CD4-positive, alpha-beta T cell treated with Interleukin-15 for 4 hours (primary cell): ENCODE data around the gene TMEM176B.

ENCODE experiments used
- DNase-seq: peaks from one replicate; pipeline ENCODE4 v3.0.0-alpha.2; 2020; ENCODE audit warnings: low spot score

Gene TMEM176B

DNA sequence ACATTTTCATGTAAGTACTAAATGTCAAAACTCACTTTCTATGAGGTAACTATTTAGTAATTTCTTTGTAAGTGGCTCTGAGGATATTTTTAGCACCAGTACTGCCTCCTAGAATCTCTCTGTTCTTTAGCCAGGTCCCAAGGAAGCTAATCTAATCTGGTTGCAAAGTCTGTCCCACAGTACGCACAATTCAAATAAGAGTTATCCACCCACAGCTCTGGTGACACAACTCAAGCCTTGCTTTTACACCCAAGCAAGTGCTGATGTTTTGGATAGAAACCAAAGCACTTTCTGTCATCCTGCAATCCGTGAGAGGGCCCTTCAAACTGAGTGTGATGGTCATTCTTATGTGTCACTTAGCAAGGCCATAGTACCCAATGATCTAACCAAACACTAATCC is 48.5 kb downstream of the TMEM176B start:
- DNase-seq, result no peak

GRCh38 chr7:150748376-150748775 is 51.8 kb downstream of the TMEM176B start:
- DNase-seq, result no peak

DNA sequence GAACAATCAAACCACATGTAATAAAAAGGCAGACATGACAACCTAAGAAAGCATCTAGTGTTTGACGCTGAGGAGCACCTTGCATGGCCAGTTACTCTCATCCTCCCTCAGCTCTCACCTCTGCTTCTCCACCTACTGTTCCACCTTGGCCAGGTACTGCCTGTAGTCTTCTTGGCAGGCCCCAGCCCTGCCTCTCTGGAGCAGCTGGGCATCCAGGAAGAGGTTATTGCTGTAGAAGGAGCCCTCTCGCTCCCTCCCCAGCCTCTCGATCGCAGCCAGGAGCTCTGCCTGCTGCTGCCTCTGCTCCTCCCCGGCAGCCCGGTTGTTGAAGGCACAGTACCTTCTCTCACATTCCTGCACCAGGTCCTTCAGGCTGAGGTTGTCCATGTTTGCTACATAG is 53.2 kb downstream of the TMEM176B start:
- no peak for DNase-seq

DNA sequence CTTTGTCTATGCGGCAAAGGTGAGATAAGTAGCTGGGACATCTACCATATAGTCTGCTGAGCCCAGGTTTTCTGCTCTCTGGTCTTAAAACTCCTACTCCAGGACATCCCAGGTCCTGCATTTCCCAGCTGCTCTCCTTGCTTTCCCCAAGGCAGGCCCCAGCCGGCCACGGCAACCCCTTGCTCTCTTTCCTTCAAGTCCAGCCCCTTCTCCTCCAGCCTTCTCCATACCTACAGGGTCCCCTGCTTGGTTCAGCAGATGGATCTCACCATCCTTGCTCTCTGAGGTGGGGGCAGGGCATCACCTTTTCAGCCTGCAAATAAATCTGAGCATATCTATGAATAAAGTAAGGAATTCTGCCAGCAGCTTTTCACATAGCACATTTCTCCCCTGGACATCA is 54.3 kb downstream of the TMEM176B start:
- DNase-seq, result no peak

DNA sequence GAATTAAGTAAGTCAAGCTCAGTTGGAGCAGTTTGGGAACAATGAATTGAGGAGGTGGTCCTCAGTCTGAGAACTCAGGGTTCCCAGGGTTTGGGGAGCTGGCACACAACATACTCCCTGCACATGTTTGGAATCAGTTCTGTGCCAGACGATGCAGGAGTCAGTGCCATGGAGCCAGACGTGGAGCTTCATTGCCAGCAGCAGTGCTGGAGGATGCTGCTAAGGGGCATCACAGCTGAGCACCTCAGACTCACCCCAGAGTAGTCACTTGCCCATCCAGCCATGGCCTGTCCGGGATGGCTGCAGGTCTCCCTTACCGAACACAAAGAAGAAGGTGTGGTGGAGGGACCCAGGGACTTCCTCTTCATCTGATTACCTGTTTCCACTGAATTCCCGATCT is 55.1 kb downstream of the TMEM176B start:
- DNase-seq, result no peak

GRCh38 chr7:150744041-150744656 is 56.0 kb downstream of the TMEM176B start:
- no peak for DNase-seq

DNA sequence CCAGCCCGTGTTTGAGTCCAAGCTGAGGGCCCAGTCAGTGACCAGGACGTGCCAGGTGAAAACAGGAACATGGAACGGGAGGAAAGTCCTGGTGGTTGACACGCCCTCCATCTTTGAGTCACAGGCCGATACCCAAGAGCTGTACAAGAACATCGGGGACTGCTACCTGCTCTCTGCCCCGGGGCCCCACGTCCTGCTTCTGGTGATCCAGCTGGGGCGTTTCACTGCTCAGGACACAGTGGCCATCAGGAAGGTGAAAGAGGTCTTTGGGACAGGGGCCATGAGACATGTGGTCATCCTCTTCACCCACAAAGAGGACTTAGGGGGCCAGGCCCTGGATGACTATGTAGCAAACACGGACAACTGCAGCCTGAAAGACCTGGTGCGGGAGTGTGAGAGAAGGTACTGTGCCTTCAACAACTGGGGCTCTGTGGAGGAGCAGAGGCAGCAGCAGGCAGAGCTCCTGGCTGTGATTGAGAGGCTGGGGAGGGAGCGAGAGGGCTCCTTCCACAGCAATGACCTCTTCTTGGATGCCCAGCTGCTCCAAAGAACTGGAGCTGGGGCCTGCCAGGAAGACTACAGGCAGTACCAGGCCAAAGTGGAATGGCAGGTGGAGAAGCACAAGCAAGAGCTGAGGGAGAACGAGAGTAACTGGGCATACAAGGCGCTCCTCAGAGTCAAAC is 57.7 kb downstream of the TMEM176B start:
- DNase-seq, result no peak
